ENCODE results near the gene CTU1. TPM values are rescaled to one million over a fixed set of nuclear protein-coding genes. Genes with fewer than 3 reads are reported as not detected.

The CTU1 gene
- total and polyA plus RNA-seq, 10 of the 15 experiments (the other 5 are each of a cell fraction or from before 2014, with no cell fraction given), result 0.02 to 10.5 (median 3.0) TPM; not detected in 1

- peak in 1 of 3 experiments; percentile 5; a peak in 1 of 6 replicates for TF ChIP-seq CTCF (IDR thresholded peaks at IDR 0.05 in 2 of 3, conservative IDR thresholded peaks at IDR 0.05 in 1 of 3; ENCODE audit: control insufficient read depth in 2 of 3, extremely low read depth in 1 of 3, insufficient read depth in 1 of 3, low read depth in 3 of 3, low read length in 3 of 3)
- no peak for TF ChIP-seq JUND (IDR thresholded peaks at IDR 0.05; ENCODE audit: low read depth, low read length)
- Histone ChIP-seq H3K4me1 (ENCODE audit: control insufficient read depth, insufficient read depth, low read length) (no peaks in the 10 kb centered on the region; the same call in 1 of the 2 replicates), H3K4me3 (no peak overlapping the region), H3K36me3 (ENCODE audit: control insufficient read depth in 2 of 2, insufficient read depth in 2 of 2, low read length in 1 of 2) (peaks cover 2 to 6% of the 10 kb centered on the region in 2 experiments; a peak in 3 of 4 replicates), H3K9ac (ENCODE audit: control insufficient read depth, insufficient read depth, low read length) (no peak overlapping the region), H3K27ac (ENCODE audit: control insufficient read depth, insufficient read depth) (no peak overlapping the region), H3K27me3 (replicated peaks in 1 of 2; ENCODE audit: control insufficient read depth in 2 of 2, insufficient read depth in 2 of 2, low read length in 1 of 2) (no peaks in the 10 kb centered on the region), H3K9me3 (replicated peaks; ENCODE audit: control insufficient read depth, insufficient read depth, low read length) (no peaks in the 10 kb centered on the region), H3K79me2 (ENCODE audit: control insufficient read depth, insufficient read depth, low read length) (no peaks in the 10 kb centered on the region), H2AFZ (ENCODE audit: control insufficient read depth, low read depth, low read length) (no peak overlapping the region), H3K4me2 (ENCODE audit: control insufficient read depth, insufficient read depth) (no peak overlapping the region), H4K20me1 (ENCODE audit: control insufficient read depth, insufficient read depth) (no peaks in the 10 kb centered on the region; the same call in 1 of the 2 replicates)
- SMC1A ChIA-PET (ENCODE audit: uncharacterized antibody, unreplicated experiment), result no interaction called here
- no peak for DNase-seq (ENCODE audit: low read depth, low spot score)
- no peak for FAIRE-seq
- CTCF ChIA-PET, result interaction anchor here (0.6 kb wide), 1 partner anchor 173 kb away, joined by 4 read pairs; no protein-coding TSS in a partner anchor
- BruUV-seq (replicated peaks), result no TSS peak
- in situ Hi-C loops (cut with MboI), result loop anchor here (10.0 kb wide), 1 partner anchor 163 kb away; no protein-coding TSS in a partner anchor
- WGBS (ENCODE audit: insufficient coverage, insufficient replicate concordance, low lambda C conversion rate, missing lambda C conversion rate), result 77% methylated on average over 20 of the region's 20 CpGs
- POLR2A ChIA-PET, result no interaction called here
- RAD21 ChIA-PET (ENCODE audit: unreplicated experiment), result no interaction called here
- no peak for ATAC-seq
- intact Hi-C loops (cut with micrococcal nuclease; ENCODE audit: unreplicated experiment), result no loop called here
Measured at GRCh38 chr19:51097796-51098195, 10.4 kb downstream of the CTU1 start.

- RAD21 ChIA-PET (ENCODE audit: unreplicated experiment), result interaction anchor here (0.9 to 1.0 kb wide), 2 partner anchors 76 to 170 kb away, joined by 3 to 4 read pairs; no protein-coding TSS in a partner anchor
- H3K9ac ChIP-seq (ENCODE audit: control insufficient read depth, insufficient read depth, low read length), result no peak overlapping the region
- SMC1A ChIA-PET (ENCODE audit: uncharacterized antibody, unreplicated experiment), result no interaction called here
- TF ChIP-seq YY1 (IDR thresholded peaks at IDR 0.05; ENCODE audit: low read depth, low read length) (peak; percentile 36; the same call in 1 of the 2 replicates), NBN (IDR thresholded peaks at IDR 0.05) (no peak), CTCF (IDR thresholded peaks at IDR 0.05 in 2 of 3, conservative IDR thresholded peaks at IDR 0.05 in 1 of 3; ENCODE audit: control insufficient read depth in 2 of 3, extremely low read depth in 1 of 3, insufficient read depth in 1 of 3, low read depth in 3 of 3, low read length in 3 of 3) (peak; percentile 62 to 74 (median 69)), MLLT1 (IDR thresholded peaks at IDR 0.05) (no peak), SMC3 (IDR thresholded peaks at IDR 0.05; ENCODE audit: borderline replicate concordance, low read length) (peak; percentile 22; the same call in 1 of the 2 replicates), RAD21 (IDR thresholded peaks at IDR 0.05; ENCODE audit: insufficient read depth, low read depth, low read length) (peak; percentile 37)
- BruUV-seq (replicated peaks), result no TSS peak
- no peaks in the 10 kb centered on the region for H3K27me3 ChIP-seq (replicated peaks in 1 of 2; ENCODE audit: control insufficient read depth in 2 of 2, insufficient read depth in 2 of 2, low read length in 1 of 2)
- H3K9me3 ChIP-seq (replicated peaks; ENCODE audit: control insufficient read depth, insufficient read depth, low read length), result no peaks in the 10 kb centered on the region
- H3K27ac ChIP-seq (ENCODE audit: control insufficient read depth, insufficient read depth), result no peak overlapping the region
- WGBS (ENCODE audit: insufficient coverage, insufficient replicate concordance, low lambda C conversion rate, missing lambda C conversion rate), result 9% methylated on average over 8 of the region's 8 CpGs
- H3K4me3 ChIP-seq, result no peak overlapping the region
- CTCF ChIA-PET, result interaction anchor here (0.6 to 2.0 kb wide), 9 partner anchors 11 to 597 kb away, joined by 3 to 17 read pairs (median 3); partner anchors contain the start of gene CTU1
- ATAC-seq (peak; percentile 92), DNase-seq (ENCODE audit: low read depth, low spot score) (no peak), FAIRE-seq (peak; percentile 66)
- POLR2A ChIA-PET, result interaction anchor here (0.5 kb wide), 1 partner anchor 1402 kb away, joined by 5 read pairs; no protein-coding TSS in a partner anchor
- no peaks in the 10 kb centered on the region; the same call in 1 of the 2 replicates for H3K4me1 ChIP-seq (ENCODE audit: control insufficient read depth, insufficient read depth, low read length)
- in situ Hi-C loops (cut with MboI) (loop anchor here (10.0 kb wide), 1 partner anchor 162 kb away; no protein-coding TSS in a partner anchor), intact Hi-C loops (cut with micrococcal nuclease; ENCODE audit: unreplicated experiment) (no loop called here)
- H3K4me2 ChIP-seq (ENCODE audit: control insufficient read depth, insufficient read depth), result no peak overlapping the region
- no peaks in the 10 kb centered on the region for H3K79me2 ChIP-seq (ENCODE audit: control insufficient read depth, insufficient read depth, low read length)
- no peaks in the 10 kb centered on the region; the same call in 1 of the 2 replicates for H4K20me1 ChIP-seq (ENCODE audit: control insufficient read depth, insufficient read depth)
- H3K36me3 ChIP-seq (ENCODE audit: control insufficient read depth in 2 of 2, insufficient read depth in 2 of 2, low read length in 1 of 2), result peaks cover 0 to 6% of the 10 kb centered on the region in 2 experiments; a peak in 3 of 4 replicates
- H2AFZ ChIP-seq (ENCODE audit: control insufficient read depth, low read depth, low read length), result no peak overlapping the region
Measured at GRCh38 chr19:51097166-51097738, 11.0 kb downstream of the CTU1 start.

All from GM12878 (cell line).